Mesangial cell (primary cell): ENCODE data around the gene GNG2. TPM values are rescaled to one million over a fixed set of nuclear protein-coding genes. Genes with fewer than 3 reads are reported as not detected.

ENCODE experiments used
- total RNA-seq: library from RNA; depleted of rRNA; stranded (reverse); fragments of >200 nt; gene quantifications from 2 replicates; pipeline ENCODE4 v1.2.3, GENCODE V29; 2015

Gene GNG2
- total RNA-seq, result 6.1 and 7.5 TPM in 2 replicates

DNA sequence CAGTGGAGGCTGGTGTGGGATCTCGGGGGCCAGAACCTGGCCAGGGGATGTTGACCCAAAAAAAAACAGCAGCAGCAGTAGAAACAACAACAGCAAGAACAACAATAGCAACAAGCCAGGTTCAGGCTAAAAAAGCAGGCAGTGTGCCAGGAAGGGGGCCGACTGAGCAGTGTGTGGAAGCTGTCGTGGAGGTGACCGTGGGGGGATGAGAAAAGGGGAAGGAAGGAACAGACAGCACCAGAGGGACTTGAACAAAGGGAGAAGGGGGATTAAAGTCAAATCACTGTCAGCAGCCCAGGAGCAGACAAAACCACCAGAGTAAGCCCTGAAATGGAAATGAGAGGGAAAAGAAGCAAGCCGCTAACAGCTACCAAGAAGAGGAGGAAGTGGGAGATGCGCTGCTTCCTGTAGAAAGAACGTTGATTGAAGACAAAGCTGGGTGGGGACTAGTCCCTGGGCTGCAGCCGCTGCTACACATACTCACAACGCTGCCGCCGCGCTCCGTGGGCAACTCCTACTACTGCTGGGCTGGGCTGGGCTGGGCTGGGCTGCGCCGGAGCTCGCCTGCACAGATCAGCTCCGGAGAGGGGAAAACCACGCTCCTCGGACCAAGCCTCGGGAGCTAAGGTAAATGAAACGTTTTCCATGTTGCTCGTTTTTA is at the start of gene GNG2:
GNG2 (plus strand) TSS at position 449 of the 661 bp plus-strand sequence. CDS start 90,067 bp downstream, outside the sequence.

DNA sequence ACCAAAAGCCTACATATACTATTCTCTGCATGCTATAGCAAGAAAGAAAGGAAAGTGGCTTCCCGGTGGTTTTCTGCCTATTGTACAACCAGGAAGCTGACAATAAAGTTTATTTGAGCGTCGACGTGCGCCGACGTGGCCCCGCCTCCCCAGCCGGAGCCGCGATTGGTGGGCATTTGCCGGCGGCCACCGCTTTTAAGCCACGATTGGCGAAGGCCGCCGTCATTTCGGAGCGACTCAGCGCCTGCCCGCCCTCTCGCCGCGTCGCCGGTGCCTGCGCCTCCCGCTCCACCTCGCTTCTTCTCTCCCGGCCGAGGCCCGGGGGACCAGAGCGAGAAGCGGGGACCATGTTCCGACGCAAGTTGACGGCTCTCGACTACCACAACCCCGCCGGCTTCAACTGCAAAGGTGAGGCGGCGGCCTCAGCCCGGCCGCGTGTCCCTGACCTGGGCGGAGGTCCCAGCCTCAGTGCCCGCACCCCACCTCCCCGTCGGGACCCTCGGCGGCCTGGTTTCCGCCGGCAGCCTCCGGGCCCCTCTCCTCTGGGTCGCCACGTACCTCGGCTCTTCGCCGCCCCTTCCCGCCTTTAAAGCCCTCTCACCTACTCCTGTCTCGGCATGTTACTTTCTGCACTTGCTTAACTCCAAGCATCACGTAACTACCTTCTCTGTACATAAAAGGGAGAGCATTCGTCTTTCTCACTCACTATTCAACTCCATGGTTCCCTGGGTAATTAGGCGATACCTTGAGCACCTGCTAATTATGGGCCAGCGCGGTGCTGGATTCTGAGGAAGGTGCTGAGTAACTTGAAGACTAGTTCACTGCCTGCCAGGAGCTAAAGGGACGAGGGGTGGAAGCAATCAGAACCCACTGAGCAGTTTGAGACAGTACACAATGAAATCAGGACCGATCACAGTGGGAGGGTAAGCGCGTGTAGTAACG is 129.2 kb downstream of the GNG2 start, which contains the start of gene RTRAF:
RTRAF (plus strand) TSS at position 254 of the 942 bp plus-strand sequence; CDS start at position 348, 94 bp downstream.

Other genes with a start within 250 kb of the GNG2 start
- 75.6 and 113 TPM in 2 replicates for gene FRMD6, start 208.7 kb upstream of the GNG2 start, total RNA-seq
- gene RTRAF, start 128.9 kb downstream of the GNG2 start, total RNA-seq, result 60.8 and 72.8 TPM in 2 replicates
- gene NID2, start 208.4 kb downstream of the GNG2 start, total RNA-seq, result 37.8 and 301 TPM in 2 replicates